Mesenteric fat pad (tissue), 1 donor: ENCODE results near the gene AKAP13. TPM values are rescaled to one million over a fixed set of nuclear protein-coding genes. Genes with fewer than 3 reads are reported as not detected.
"Not testable (repeated sequence)": the region's sequence is repeated elsewhere in the genome, so short reads cannot be mapped to it uniquely, and the experiment has no call there.

ENCODE experiments used
- DNase-seq: peaks from one replicate; pipeline ENCODE4 v3.0.0-alpha.2; 2020; ENCODE audit warnings: low spot score
- total RNA-seq: library from RNA; stranded (reverse); fragmentation: NEBNext Ultra II Directional; extraction: Animal tissue kit (Norgen Biotek cat#: 25700); gene quantifications from one replicate; pipeline ENCODE4 v1.2.1, GENCODE V29; 2021
- donor health status: DM: yes; HTN: yes; CAD: no.

The AKAP13 gene
- total RNA-seq, 1 donor from 2014 or later, result 159 TPM

DNA sequence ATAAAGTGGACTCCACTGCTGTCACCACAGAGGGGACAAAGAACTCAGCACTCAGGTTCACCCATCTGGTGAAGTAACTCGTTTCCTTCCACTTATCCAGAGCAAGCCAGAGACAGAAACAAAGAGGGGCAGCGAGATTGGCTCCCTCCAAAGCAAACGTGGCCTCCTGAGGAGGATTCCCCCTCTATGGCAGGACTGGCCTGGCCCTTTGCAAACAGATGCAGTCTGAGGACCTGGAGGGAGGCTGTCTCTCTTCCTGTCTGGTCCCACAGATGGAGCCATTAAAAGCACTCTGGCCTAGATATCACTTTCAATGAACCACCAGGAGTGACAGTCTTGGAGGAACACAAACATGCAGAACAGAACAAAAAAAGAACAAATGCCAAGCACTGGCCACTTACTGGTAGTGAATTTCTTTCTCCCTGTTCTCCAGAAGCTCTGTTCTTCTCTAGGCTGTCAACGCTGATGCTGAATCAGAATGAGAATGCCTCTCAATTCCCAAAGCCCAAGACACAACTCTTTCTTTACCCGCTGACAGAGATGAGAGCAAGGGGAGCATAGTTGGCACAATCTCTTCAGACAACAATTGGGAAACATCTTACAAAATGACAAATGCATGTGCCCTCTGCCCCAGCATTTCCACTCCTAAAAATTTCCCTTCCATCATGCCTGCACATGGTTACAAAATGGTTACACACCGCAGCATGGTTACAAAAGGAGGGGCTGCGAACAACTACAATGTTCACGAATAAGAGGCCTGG lies 400.0 kb downstream of the AKAP13 start:
- DNase-seq, result no peak

DNA sequence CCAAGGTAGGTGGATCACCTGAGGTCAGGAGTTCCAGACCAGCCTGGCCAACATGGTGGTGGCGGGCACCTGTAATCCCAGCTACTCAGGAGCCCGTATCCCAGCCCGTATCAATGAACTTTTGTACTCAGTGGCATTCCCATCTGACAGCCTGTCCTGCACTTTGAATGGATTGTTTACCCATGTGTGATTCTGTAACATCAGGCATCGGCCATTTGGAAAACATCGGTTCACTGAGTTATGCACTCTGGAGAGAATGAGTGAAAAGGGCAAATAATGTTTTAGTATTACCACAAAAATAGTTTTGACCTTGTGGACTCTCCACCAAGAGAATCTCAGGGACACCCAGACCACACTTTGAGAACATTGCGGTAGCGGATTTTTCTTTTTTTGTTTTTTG lies 400.7 kb downstream of the AKAP13 start:
- DNase-seq, result no peak

DNA sequence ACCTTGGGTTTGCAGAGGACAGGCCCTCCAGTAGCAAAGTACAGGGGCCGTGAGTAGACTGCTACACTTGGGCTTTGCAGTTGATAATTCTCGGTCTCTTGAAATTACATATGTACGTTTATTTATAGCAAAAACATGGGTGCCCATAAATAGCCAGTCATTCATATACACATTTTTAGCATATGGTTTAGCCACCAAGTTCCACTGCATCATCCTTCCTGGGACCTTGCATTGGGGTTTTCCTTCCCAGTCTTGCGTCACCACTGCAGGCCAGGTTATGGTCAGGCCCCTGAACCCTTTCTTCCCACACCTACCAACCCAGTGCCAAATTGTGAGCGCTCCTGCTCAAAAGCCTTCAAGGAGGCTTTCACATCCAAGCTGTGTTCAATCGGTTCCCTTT lies 401.7 kb downstream of the AKAP13 start:
- DNase-seq, result no peak

DNA sequence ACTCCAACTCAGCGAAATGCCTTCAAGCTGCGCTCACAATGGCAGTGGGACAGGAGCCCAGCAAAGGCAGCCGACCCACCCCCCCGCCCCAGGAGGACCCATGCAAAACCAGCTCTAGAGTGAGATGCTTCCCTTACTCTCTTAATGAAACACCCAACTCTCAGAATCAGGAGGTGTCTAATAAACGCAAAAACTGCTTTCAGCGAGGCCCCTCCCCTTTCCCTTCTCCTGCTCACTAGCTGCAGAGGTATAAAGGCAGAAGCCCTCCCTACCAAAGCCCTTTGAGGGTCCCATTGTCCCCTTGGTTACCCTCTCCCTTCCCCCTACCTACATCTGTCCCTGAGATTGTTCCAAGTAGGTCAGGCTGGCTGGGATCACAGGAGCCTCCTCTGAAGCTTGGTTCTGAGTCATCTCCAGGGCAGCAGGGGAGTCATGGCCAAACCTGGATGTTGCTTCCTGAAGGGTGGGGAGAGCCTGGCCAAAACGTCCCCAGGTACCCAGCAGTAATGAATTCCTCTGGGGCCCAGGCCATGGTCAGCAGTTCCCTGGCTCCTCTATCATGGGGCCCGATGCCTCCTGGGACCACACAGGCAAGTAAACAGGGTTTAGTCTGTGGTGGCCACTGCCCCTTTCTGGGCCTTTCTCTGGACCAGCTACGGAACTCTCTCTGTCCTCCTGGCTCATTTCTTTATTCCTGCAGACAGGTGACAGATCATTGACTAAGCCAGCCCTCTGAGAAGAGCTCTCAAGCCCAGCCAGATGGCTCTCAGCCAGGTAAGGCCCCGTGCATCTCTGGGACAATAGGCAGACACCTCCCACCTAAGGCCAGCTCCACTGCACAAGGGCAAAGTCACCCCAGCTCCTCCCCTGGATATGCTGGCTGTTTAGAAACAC lies 405.7 kb downstream of the AKAP13 start:
- no peak for DNase-seq

DNA sequence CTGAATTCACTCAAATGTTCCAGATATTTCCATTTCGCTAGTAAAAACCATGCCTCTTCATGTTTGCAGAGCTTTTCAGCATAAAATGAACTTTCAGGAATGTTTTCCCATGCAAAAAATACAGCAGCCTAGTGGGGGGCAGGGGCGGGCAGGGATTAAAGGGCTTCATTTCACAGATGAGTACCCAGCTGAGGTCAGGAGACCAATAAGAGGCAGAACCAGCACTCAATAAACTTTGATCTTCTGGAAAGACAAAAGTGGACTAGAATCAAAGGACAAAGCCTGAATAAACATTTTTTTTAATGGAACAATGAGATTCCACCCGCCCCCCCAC lies 406.3 kb downstream of the AKAP13 start:
- DNase-seq, result no peak

DNA sequence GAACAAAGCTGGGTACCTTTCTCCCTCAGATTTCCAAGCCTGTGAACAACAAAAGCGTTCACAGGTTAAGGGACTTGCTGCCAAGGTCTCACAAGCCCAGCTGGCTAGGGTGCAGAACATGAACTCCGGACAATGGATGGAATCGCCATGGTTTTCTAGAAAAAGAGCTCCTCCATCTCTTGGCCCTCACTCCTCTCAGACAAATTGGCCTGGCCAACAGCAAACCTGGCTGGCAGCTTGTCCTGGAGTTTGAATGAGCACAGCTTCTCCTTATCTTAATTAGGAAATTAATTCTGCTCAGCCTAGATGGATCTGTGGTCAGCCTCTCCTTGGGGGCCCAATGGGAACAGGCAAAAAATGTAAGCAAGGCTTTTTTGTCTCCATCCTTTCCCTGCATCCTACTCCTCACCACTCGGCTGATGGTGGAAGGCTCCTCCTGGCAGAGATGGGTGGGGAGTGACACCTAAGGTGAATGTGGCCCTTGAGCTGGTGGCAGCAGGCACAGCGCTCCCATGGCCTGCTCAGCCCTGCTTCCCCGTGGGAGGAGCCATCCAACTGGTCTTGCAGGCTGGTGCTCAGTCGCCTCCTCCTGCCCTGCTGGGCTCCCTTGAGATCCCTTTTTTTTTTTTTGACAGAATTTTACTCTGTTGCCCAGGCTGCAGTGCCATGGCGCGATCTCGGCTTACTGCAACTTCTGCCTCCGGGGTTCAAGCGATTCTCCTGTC lies 408.5 kb downstream of the AKAP13 start:
- DNase-seq, result no peak

DNA sequence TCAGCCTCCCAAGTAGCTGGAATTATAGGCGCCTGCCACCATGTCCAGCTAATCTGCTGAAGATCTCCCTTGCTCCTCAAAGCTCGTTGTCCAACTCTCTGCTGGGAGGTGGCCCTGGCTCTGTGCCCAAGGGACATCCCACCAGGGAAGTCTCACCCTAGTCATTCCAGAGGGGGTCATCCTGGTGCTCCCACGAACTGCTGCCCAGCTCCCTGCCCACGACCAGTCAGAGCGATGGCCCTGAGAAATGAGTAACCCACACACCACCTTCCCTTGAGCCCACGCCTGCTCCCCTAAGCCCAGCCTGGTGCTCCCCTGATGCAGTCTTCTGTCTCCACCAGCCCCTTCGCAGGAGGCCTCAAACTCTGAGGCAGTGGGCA lies 409.1 kb downstream of the AKAP13 start:
- DNase-seq, result no peak

DNA sequence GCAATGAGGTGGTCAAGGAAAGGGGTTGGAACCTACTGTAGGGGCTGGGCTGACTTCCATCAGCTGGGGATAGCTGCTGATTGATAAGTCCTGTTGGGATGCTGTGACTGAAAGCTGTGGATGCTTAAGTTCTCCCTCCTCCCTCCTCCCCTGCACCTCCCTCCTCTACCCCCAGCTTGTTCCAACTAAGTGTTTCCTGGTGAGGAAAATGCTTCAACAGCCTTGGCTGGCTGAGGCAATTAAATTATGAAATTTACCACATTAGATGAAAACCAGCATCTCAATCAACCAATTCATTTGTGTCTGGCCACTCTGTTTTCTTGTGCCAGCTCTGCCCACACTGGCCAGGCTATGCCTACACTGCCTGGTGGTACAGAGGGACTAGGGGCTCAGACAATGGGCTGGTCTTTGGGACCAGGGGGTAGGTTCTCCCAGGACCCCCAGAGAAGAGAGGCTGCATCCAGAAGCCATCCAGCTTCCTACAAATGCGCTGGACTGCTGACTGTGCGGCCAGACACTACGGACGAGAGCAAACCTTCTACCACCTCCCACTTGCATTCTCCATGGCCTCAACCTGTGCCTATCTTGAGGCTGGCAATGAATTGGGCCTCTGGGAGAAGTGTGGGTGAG lies 411.8 kb downstream of the AKAP13 start:
- DNase-seq, result no peak

DNA sequence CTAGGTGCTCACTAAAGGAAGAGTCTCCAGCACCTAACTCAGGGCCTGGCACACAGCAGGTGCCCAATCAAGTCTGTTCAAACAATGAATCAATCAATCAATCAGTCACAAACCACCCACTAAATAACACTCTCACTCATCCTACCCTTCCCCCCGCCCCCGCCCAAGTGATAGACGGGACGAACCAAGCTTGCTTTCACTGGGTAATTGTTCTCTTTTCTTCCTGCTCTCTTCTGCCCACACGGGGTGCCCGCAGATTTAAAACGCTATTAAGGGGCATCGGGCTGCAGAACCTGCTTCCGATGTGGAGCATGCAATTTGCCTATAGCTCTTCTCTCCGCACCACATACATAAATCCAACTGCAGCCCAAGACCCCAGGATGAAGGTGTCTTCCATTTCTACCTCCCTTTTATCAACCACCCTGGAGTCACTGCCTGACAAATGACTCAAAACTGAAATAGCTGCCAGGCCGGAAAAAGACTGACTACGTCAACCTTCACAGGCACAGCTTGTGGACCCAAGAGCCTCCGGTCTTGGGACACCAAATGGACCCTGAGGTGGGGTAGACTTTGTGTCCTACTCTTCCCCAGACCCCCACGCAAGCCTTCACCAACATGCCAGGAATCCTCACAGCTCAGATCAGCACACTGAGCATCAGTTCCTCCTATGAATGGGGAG lies 412.6 kb downstream of the AKAP13 start:
- no peak for DNase-seq

DNA sequence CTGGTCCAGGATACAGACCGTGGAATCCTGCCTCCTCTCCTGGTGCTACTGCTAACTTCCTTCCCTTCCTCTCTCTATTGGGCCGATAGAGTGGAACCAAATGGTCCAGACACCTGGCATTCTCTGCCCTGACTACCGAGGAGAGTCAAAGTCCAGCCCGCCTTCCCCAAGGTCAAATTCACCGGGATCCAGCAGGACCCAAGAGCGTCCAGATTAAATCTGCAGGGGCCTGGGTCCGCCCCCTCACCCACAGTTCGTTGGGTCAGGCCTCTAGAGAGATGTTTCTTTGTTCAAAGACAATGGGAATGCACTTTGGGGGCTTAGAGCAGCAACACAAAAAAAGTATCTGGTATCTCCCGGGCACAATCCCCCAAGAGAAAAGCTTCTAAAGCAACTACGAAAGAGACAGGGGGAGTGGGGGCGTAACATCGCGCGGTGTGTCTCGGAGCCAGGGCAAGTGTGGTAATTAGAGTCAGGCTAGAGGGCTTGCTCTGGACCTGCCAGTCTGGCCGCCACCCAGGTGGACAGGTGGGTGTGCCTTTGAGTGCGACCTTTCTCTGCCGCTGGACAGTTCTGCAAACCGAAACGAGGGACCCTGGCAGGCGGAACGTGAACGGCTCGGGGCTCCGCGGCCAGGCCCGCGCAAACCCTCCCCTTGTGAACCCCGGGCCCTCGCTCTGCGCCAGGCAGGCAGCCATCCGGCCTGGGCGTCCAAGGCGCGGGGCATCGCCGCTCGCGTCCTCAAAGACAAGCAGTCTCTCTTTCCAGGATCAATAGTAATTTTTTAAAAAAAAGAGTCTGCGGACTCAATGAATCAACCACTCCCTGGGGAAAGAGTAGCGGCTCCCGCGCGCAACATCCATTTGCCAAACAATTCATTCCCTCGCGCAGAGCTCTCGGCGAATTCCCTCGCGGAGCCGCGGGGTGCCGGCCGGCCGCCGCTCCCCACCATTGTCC lies 413.5 kb downstream of the AKAP13 start:
- DNase-seq, result no peak

DNA sequence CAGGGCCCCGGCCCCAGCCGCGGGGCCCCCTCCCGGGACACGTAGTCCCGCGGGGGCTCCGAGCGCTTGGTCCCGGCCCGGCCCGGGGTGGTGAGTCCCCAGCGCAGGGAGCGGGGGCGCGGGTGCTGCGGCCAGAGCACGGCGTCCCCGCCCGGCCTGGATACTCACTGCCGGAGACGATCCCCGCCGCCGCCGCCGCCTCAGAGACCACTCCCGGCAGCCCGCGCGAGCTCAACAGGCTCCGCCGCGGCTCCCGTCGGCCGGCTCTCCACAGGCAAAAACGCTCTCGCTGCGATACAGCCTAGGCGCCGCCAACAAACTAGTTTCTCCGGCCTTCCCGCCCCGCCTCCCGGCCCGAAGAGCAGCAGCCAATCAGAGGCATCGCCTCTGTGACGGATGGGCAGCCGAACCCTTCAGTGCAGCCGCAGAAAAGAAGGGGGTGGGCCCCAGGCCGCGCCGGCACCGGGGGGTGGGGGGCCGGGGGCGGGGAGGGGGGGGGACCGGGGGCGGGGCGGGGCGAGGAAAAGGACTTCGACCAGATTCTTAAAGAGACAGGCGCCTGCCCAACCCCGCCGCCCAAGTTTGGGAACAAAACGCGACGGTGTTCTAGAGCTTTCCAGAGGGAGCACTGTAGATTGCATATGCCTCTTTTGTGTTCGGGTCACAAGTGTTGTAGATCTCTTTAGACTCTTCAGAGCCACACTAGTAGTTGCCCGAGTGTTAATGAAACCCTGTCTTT lies 414.4 kb downstream of the AKAP13 start, which contains the start of gene KLHL25:
Gene KLHL25 (minus strand): TSS at position 328 of the 739 bp plus-strand sequence. CDS start 25,115 bp downstream, outside the sequence.
- DNase-seq, result peak; percentile 96

DNA sequence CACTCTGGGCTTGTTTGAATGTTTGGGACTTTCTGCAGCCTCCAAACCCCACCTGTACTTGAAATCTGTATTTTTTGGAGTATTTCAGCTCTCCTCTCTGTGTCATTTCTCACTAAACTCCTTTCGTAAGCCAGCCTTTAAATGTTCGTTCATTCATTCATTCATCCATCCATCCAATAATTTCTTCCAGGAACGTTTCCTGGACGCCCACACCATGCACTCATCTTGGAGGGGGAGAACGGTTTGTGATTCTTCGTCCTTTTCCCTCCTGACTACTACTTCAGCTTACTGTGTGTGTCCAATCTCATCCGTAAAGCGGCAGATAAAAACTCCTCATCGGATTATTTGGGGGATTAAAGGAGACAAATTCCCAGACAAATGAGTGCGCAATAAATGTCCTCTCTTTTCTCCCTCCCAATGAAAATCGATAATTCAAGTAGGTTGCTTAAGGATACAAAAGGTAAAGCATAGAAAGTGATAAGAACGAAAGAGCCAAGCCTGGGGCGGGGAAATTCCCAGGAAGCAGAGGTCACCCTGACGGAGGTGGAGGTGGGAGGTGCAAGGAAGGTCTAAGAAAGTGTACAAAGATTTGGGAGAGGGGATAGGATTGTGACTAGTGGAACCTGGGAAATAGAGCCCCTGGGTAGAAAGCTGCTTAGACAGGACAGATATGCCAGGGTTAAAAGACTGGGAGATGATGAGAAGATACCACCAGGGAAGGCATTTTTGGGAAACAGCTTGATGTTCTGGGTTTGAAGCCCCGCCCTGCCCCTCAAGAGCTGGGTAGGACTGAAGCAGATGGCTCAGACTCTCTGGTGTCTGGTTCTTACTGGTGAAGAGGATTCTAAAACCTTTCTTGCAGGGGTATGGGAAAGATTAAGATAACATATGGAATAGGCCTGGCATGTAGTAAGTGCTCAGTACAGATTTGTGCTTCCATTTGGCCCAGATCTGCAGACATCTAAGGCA lies 415.2 kb downstream of the AKAP13 start:
- no peak for DNase-seq

DNA sequence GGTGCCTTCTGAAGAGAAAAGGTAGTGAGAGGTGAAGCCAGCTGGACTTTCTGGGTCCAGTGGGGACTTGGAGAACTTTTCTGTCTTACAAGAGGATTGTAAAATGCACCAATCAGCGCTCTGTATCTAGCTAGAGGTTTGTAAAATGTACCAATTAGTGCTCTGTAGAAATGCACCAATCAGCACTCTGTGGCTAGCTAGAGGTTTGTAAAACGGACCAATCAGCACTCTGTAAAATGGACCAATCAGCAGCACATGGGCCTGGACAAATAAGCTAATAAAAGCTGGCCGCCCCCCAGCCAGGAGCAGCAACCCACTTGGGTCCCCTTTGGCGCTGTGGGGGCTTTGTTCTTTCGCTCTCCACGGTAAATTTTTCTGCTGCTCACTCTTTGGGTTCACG lies 416.0 kb downstream of the AKAP13 start:
- DNase-seq, result not testable (repeated sequence)
